K562 (cell line): ENCODE measurements around the gene WFIKKN1. TPM values are rescaled to one million over a fixed set of nuclear protein-coding genes. Genes with fewer than 3 reads are reported as not detected.

Experiments used
- ATAC-seq: fragments of 200-7000 bp; cut with Tn5 transposase; 3 replicates; pipeline ENCODE4 v1.9.1; 2020; ENCODE audit warnings: moderate library complexity
- BruUV-seq: library from RNA; stranded (reverse); fragments of 400-500 nt; replicated peaks from 2 replicates; lab custom pipeline; 2021; lab: Mats Ljungman, UMichigan
- CTCF ChIA-PET: fragments of 300-600 bp; formaldehyde crosslinking; extraction: SDS; loops from one replicate; lab custom pipeline; 2021; ENCODE audit warnings: low intra/inter-chr PET ratio; lab: Yijun Ruan, JAX
- POLR2A ChIA-PET: fragments of 300-600, 350-650 bp; sonication (Branson Sonifier 250); formaldehyde crosslinking; extraction: SDS; loops from one replicate; lab custom pipeline; 2021; ENCODE audit warnings: antibody characterized with exemption, inconsistent platforms; lab: Yijun Ruan, JAX
- DNase-seq, 4 experiments: peaks; one replicate each; pipeline versions ENCODE4 v3.0.0 to v3.0.0-alpha.2; 2011 to 2018; ENCODE audit warnings: low spot score in 3 of 4, mixed read lengths in 3 of 4; ENCODE audit errors: extremely low read depth in 1 of 4
- FAIRE-seq: peaks from 2 replicates; lab custom pipeline; 2011; peaks lifted over from hg19 to GRCh38; lab: Jason Lieb, UNC
- H2AFZ ChIP-seq: 2 replicates; pipeline ENCODE4 v1.6.0; 2011; ENCODE audit warnings: low read depth, low read length, control low read depth, inconsistent platforms
- H3K27ac ChIP-seq: fragments of 200-600 bp; 3 replicates; pipeline ENCODE4 v1.8.0; 2011; ENCODE audit warnings: low read depth, mild to moderate bottlenecking, control low read depth, inconsistent platforms, low read length, moderate library complexity, mixed read lengths; ENCODE audit errors: extremely low read depth
- H3K27me3 ChIP-seq, 2 experiments: fragments of 300-600 bp in 1 of 2; 2 replicates in 1 of 2; 3 replicates in 1 of 2; pipeline versions ENCODE4 v1.6.0 to v1.8.0; 2011; ENCODE audit warnings: inconsistent platforms in 2 of 2, low read length in 2 of 2, mild to moderate bottlenecking in 1 of 2, mixed read lengths in 1 of 2, moderate library complexity in 1 of 2; ENCODE audit not compliant: control insufficient read depth in 2 of 2, insufficient read depth in 2 of 2
- H3K36me3 ChIP-seq: fragments of 300-600 bp; 3 replicates; pipeline ENCODE4 v1.8.0; 2011; ENCODE audit warnings: mild to moderate bottlenecking, low read length, inconsistent platforms; ENCODE audit not compliant: control insufficient read depth, insufficient read depth
- H3K4me1 ChIP-seq, 2 experiments: fragments of 200-600 bp in 1 of 2; replicated peaks in 1 of 2; 2 replicates in 1 of 2; 3 replicates in 1 of 2; pipeline versions ENCODE4 v1.5.1 to v1.8.0; 2011; ENCODE audit warnings: inconsistent platforms in 2 of 2, low read length in 2 of 2, mild to moderate bottlenecking in 1 of 2, mixed read lengths in 1 of 2, moderate library complexity in 1 of 2; ENCODE audit not compliant: control insufficient read depth in 2 of 2, insufficient read depth in 2 of 2
- H3K4me2 ChIP-seq: 2 replicates; pipeline ENCODE4 v1.6.1; 2011; ENCODE audit warnings: low read length, control low read depth, inconsistent platforms, mixed read lengths; ENCODE audit not compliant: insufficient read depth
- H3K4me3 ChIP-seq: fragments of 200-600 bp; sonication (generic), shearing (Covaris generic); 2 replicates; pipeline ENCODE4 v1.5.1; 2016; ENCODE audit warnings: control low read depth, inconsistent platforms
- H3K79me2 ChIP-seq: fragments of 200-600 bp; 3 replicates; pipeline ENCODE4 v1.8.0; 2011; ENCODE audit warnings: low read length, inconsistent platforms; ENCODE audit not compliant: control insufficient read depth, insufficient read depth
- H3K9ac ChIP-seq, 2 experiments: 2 replicates each; pipeline versions ENCODE4 v1.6.0 to v1.6.1; 2011; ENCODE audit warnings: low read depth in 2 of 2, low read length in 2 of 2, control low read depth in 1 of 2, inconsistent platforms in 1 of 2, mild to moderate bottlenecking in 1 of 2, mixed read lengths in 1 of 2; ENCODE audit not compliant: insufficient read depth in 1 of 2
- H3K9me1 ChIP-seq: one replicate; pipeline ENCODE4 v1.6.0; 2011; ENCODE audit warnings: inconsistent platforms, mild to moderate bottlenecking, low read length, moderate library complexity; ENCODE audit not compliant: control insufficient read depth, insufficient read depth
- H3K9me3 ChIP-seq: replicated peaks from 2 replicates; pipeline ENCODE4 v1.5.1; 2011; ENCODE audit warnings: low read depth, low read length, inconsistent platforms; ENCODE audit not compliant: control insufficient read depth, insufficient read depth
- H4K20me1 ChIP-seq: replicated peaks from 2 replicates; pipeline ENCODE4 v1.6.1; 2011; ENCODE audit warnings: low read length, inconsistent platforms, mixed read lengths; ENCODE audit not compliant: control insufficient read depth, insufficient read depth
- CCNT2 ChIP-seq: IDR thresholded peaks from 2 replicates; pipeline ENCODE4 v1.6.1; 2011; ENCODE audit warnings: borderline replicate concordance, low read depth, mild to moderate bottlenecking, moderate library complexity, mixed read lengths, low read length; ENCODE audit not compliant: insufficient read length; ENCODE audit errors: extremely low read depth
- CREB1 ChIP-seq, 2 experiments: sonication (generic) in 1 of 2; formaldehyde crosslinking in 1 of 2; IDR thresholded peaks; 2 replicates each; pipeline versions ENCODE4 v1.6.1 to v1.8.0; 2012 to 2022; ENCODE audit warnings: inconsistent platforms in 1 of 2, mild to moderate bottlenecking in 1 of 2, missing genetic modification reagents in 1 of 2, moderate library complexity in 1 of 2
- GABPA ChIP-seq: fragments of 200-800 bp; sonication (Bioruptor generic); conservative IDR thresholded peaks from 2 replicates; pipeline ENCODE4 v1.6.1; 2016; ENCODE audit warnings: low read depth, missing genetic modification characterization, missing compliant biosample characterization
- KAT7 ChIP-seq: sonication (generic); formaldehyde crosslinking; IDR thresholded peaks from 2 replicates; pipeline ENCODE4 v1.8.0; 2022; ENCODE audit warnings: missing genetic modification reagents, mild to moderate bottlenecking, borderline replicate concordance
- KDM2B ChIP-seq: fragments of 250-450 bp; sonication (Bioruptor Pico); IDR thresholded peaks from 2 replicates; pipeline ENCODE4 v1.8.0; 2021; ENCODE audit warnings: mild to moderate bottlenecking, moderate library complexity
- NR2F6 ChIP-seq: fragments of 450-650 bp; formaldehyde crosslinking; IDR thresholded peaks from 2 replicates; pipeline ENCODE4 v1.4.0; 2020; ENCODE audit warnings: mild to moderate bottlenecking
- PPARD ChIP-seq: fragments of 250-450 bp; sonication (Bioruptor Pico); IDR thresholded peaks from 2 replicates; pipeline ENCODE4 v1.8.0; 2022; ENCODE audit warnings: inconsistent platforms, mild to moderate bottlenecking, moderate library complexity
- SIN3A ChIP-seq, 2 experiments: fragments of 150-350 bp in 1 of 2; IDR thresholded peaks; 2 replicates each; pipeline ENCODE4 v1.6.1; 2011 to 2016; ENCODE audit warnings: borderline replicate concordance in 2 of 2, low read depth in 2 of 2, low read length in 2 of 2, mild to moderate bottlenecking in 2 of 2, moderate library complexity in 2 of 2; ENCODE audit not compliant: control insufficient read depth in 1 of 2
- SMAD3 ChIP-seq: fragments of 450-650 bp; formaldehyde crosslinking; conservative IDR thresholded peaks from 2 replicates; pipeline ENCODE4 v1.4.0; 2020; ENCODE audit warnings: mild to moderate bottlenecking
- ZBTB5 ChIP-seq: fragments of 450-650 bp; IDR thresholded peaks from 2 replicates; pipeline ENCODE4 v1.6.1; 2017; ENCODE audit warnings: antibody characterized with exemption
- ZFX ChIP-seq: sonication (generic); formaldehyde crosslinking; IDR thresholded peaks from 2 replicates; pipeline ENCODE4 v1.8.0; 2022; ENCODE audit warnings: mild to moderate bottlenecking, missing genetic modification reagents, moderate library complexity
- ZNF511 ChIP-seq: sonication (generic); formaldehyde crosslinking; IDR thresholded peaks from 2 replicates; pipeline ENCODE4 v1.8.0; 2022; ENCODE audit warnings: mild to moderate bottlenecking, missing genetic modification reagents
- ZNF77 ChIP-seq: fragments of 250-450 bp; sonication (Bioruptor Pico); IDR thresholded peaks from 2 replicates; pipeline ENCODE4 v1.5.0; 2020
- WGBS: fragments of 100-300 bp; shearing (Covaris generic); methylation state at CpG from one replicate; pipeline ENCODE4 v1.1.6; 2016; ENCODE audit warnings: low coverage, mixed read lengths; ENCODE audit not compliant: insufficient coverage; ENCODE audit errors: missing lambda C conversion rate; 5-methylcytosine and 5-hydroxymethylcytosine counted together
- in situ Hi-C: fragments of 300-500 bp; cut with MboI; formaldehyde crosslinking; loops from 4 replicates; pipeline ENCODE4 v1.15.0; 2018; ENCODE audit warnings: inconsistent platforms, mixed read lengths
- intact Hi-C: fragments of 100-400 bp; cut with micrococcal nuclease; formaldehyde crosslinking; loops from 2 replicates; pipeline ENCODE4 v1.14.2; 2022
- polyA plus RNA-seq, 8 experiments: library from polyadenylated mRNA; depleted of rRNA in 4 of 8; stranded (reverse) in 5 of 8; unstranded in 3 of 8; fragments of >200 nt; fragmentation: Nextera tagmentation in 2 of 8; fragmentation: Illumina TruSeq in 1 of 8; extraction: Ambion mirVana in 2 of 8; extraction: Trizol in 1 of 8; gene quantifications; 2 replicates each; pipeline versions ENCODE4 v1.2.1 to v1.2.3, GENCODE V29; 2011 to 2014; ENCODE audit warnings: inconsistent platforms in 1 of 8, missing spikeins in 1 of 8
- total RNA-seq, 7 experiments: library from RNA; depleted of rRNA in 6 of 7; stranded (reverse); fragments of >200 nt in 6 of 7; fragmentation: Illumina TruSeq in 2 of 7; extraction: Trizol in 2 of 7; gene quantifications; 2 replicates each; pipeline versions ENCODE4 v1.2.1 to v1.2.3, GENCODE V29; 2011 to 2021; ENCODE audit warnings: low replicate concordance in 1 of 7
- TF ChIP-seq, protein P1 (sequence below): sonication (generic); formaldehyde crosslinking; IDR thresholded peaks from 2 replicates; pipeline ENCODE4 v1.8.0; 2022; ENCODE audit warnings: mild to moderate bottlenecking, missing genetic modification reagents

WFIKKN1 gene
- total and polyA plus RNA-seq, 9 of the 15 experiments (the other 6 are each of a cell fraction or from before 2014, with no cell fraction given): 0.14 to 1.1 (median 0.50) TPM; not detected in 4

- H3K79me2 ChIP-seq: peaks cover 72% of the 10 kb centered on the region
- H3K36me3 ChIP-seq: peaks cover 25% of the 10 kb centered on the region; the same call in 2 of the 3 replicates
- FAIRE-seq: no peak
- H3K27ac ChIP-seq: peak overlapping the region; percentile 80
- in situ Hi-C loops (no loop called here), intact Hi-C loops (loop anchor here (1.0 kb wide), 1 partner anchor 51 kb away; the partner anchor contains the start of gene MCRIP2)
- peak overlapping the region; percentile 84 to 95 for H3K9ac ChIP-seq
- no peak for ATAC-seq
- H3K4me3 ChIP-seq: peak overlapping the region; percentile 90
- BruUV-seq: no TSS peak
- peaks cover 8% of the 10 kb centered on the region for H3K9me1 ChIP-seq
- H3K4me1 ChIP-seq: peaks cover 18 to 74% of the 10 kb centered on the region in 2 experiments; a peak in 4 of 5 replicates
- CTCF ChIA-PET: no interaction called here
- 0% methylated on average over 9 of the region's 71 CpGs for WGBS
- POLR2A ChIA-PET: interaction anchor here (0.6 to 1.2 kb wide), 6 partner anchors 8 to 496 kb away, joined by 3 to 7 read pairs (median 4); no protein-coding TSS in a partner anchor
- H3K4me2 ChIP-seq: peak overlapping the region; percentile 94
- peaks cover 19% of the 10 kb centered on the region for H4K20me1 ChIP-seq
- DNase-seq: peak; percentile 29 to 40 (median 35)
- no peaks in the 10 kb centered on the region for H3K9me3 ChIP-seq
- peak overlapping the region; percentile 86 for H2AFZ ChIP-seq
- H3K27me3 ChIP-seq: no peaks in the 10 kb centered on the region
- no peak for TF ChIP-seq ZNF77 (CRISPR knock-in tag)
- TF ChIP-seq NR2F6 (CRISPR knock-in tag): no peak
- no peak for TF ChIP-seq ZBTB5
- TF ChIP-seq ZFX: peak; percentile 79
- TF ChIP-seq GABPA (tag): no peak
- TF ChIP-seq CREB1 (IDR thresholded peaks at IDR 0.05): no peak
- TF ChIP-seq CREB1 (CRISPR knock-in tag; IDR thresholded peaks at IDR 0.05): no peak
- peak; percentile 55 for TF ChIP-seq CCNT2
- no peak for TF ChIP-seq SMAD3 (CRISPR knock-in tag)
- no peak; the same call in 1 of the 2 replicates for TF ChIP-seq ZNF511 (CRISPR knock-in tag)
- TF ChIP-seq KAT7 (CRISPR knock-in tag): 0 out of 2 replicates have a peak, but pooled peaks have one; percentile 65
- TF ChIP-seq SIN3A (IDR thresholded peaks at IDR 0.05; ENCODE audit: borderline replicate concordance in 2 of 2, control insufficient read depth in 1 of 2, low read depth in 2 of 2, low read length in 2 of 2): peak; percentile 61 to 80; a peak in 3 of 4 replicates
- peak; percentile 17; the same call in 1 of the 2 replicates for TF ChIP-seq KDM2B (CRISPR knock-in tag)
- TF ChIP-seq, protein P1, sequence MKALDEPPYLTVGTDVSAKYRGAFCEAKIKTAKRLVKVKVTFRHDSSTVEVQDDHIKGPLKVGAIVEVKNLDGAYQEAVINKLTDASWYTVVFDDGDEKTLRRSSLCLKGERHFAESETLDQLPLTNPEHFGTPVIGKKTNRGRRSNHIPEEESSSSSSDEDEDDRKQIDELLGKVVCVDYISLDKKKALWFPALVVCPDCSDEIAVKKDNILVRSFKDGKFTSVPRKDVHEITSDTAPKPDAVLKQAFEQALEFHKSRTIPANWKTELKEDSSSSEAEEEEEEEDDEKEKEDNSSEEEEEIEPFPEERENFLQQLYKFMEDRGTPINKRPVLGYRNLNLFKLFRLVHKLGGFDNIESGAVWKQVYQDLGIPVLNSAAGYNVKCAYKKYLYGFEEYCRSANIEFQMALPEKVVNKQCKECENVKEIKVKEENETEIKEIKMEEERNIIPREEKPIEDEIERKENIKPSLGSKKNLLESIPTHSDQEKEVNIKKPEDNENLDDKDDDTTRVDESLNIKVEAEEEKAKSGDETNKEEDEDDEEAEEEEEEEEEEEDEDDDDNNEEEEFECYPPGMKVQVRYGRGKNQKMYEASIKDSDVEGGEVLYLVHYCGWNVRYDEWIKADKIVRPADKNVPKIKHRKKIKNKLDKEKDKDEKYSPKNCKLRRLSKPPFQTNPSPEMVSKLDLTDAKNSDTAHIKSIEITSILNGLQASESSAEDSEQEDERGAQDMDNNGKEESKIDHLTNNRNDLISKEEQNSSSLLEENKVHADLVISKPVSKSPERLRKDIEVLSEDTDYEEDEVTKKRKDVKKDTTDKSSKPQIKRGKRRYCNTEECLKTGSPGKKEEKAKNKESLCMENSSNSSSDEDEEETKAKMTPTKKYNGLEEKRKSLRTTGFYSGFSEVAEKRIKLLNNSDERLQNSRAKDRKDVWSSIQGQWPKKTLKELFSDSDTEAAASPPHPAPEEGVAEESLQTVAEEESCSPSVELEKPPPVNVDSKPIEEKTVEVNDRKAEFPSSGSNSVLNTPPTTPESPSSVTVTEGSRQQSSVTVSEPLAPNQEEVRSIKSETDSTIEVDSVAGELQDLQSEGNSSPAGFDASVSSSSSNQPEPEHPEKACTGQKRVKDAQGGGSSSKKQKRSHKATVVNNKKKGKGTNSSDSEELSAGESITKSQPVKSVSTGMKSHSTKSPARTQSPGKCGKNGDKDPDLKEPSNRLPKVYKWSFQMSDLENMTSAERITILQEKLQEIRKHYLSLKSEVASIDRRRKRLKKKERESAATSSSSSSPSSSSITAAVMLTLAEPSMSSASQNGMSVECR (CRISPR knock-in tag): peak; percentile 68; the same call in 1 of the 2 replicates
- TF ChIP-seq PPARD (CRISPR knock-in tag): no peak
These were observed 40.5 kb upstream of the WFIKKN1 start for GRCh38 chr16:590188-590814.
